SK-N-SH treated with all-trans-retinoic acid at 6 μM for 48 hours (cell line): ENCODE results near the gene CDC34.

Experiments
- ATAC-seq: fragments of 200-7000 bp; cut with Tn5 transposase; 3 replicates; pipeline ENCODE4 v1.9.1; 2020; ENCODE audit warnings: mild to moderate bottlenecking, moderate library complexity
- ARNTL ChIP-seq: fragments of 450-650 bp; formaldehyde crosslinking; IDR thresholded peaks from 2 replicates; pipeline ENCODE4 v1.5.0; 2020; ENCODE audit warnings: low read depth, mild to moderate bottlenecking, moderate library complexity, borderline replicate concordance
- BACH2 ChIP-seq: fragments of 250-450 bp; sonication (Bioruptor Pico); IDR thresholded peaks from 2 replicates; pipeline ENCODE4 v1.9.0; 2021; ENCODE audit warnings: mild to moderate bottlenecking, borderline replicate concordance
- CSDC2 ChIP-seq: fragments of 250-450 bp; sonication (Bioruptor Pico); IDR thresholded peaks from 2 replicates; pipeline ENCODE4 v1.5.0; 2020; ENCODE audit warnings: mild to moderate bottlenecking, moderate library complexity
- CSRNP3 ChIP-seq: fragments of 250-450 bp; sonication (Bioruptor Pico); IDR thresholded peaks from 2 replicates; pipeline ENCODE4 v1.5.1; 2021; ENCODE audit warnings: mild to moderate bottlenecking, moderate library complexity
- ISL1 ChIP-seq: fragments of 250-450 bp; sonication (Bioruptor Pico); IDR thresholded peaks from 2 replicates; pipeline ENCODE4 v2.1.2; 2022; ENCODE audit warnings: mild to moderate bottlenecking, moderate library complexity
- OSR1 ChIP-seq: fragments of 250-450 bp; sonication (Bioruptor Pico); IDR thresholded peaks from 2 replicates; pipeline ENCODE4 v1.8.0; 2022; ENCODE audit warnings: moderate library complexity, mild to moderate bottlenecking, inconsistent platforms
- PATZ1 ChIP-seq: fragments of 250-450 bp; sonication (Bioruptor Pico); IDR thresholded peaks from 2 replicates; pipeline ENCODE4 v1.8.0; 2020; ENCODE audit warnings: mild to moderate bottlenecking, moderate library complexity, borderline replicate concordance
- RARB ChIP-seq: fragments of 250-450 bp; sonication (Bioruptor Pico); IDR thresholded peaks from 2 replicates; pipeline ENCODE4 v1.8.0; 2021; ENCODE audit warnings: mild to moderate bottlenecking, moderate library complexity
- TCF4 ChIP-seq: fragments of 250-450 bp; sonication (Bioruptor Pico); IDR thresholded peaks from 2 replicates; pipeline ENCODE4 v1.8.0; 2021; ENCODE audit warnings: mild to moderate bottlenecking, moderate library complexity, borderline replicate concordance
- TOX ChIP-seq: fragments of 250-450 bp; sonication (Bioruptor Pico); IDR thresholded peaks from 2 replicates; pipeline ENCODE4 v1.8.0; 2021; ENCODE audit warnings: mild to moderate bottlenecking, moderate library complexity, borderline replicate concordance
- ZFP30 ChIP-seq: fragments of 450-650 bp; formaldehyde crosslinking; IDR thresholded peaks from 2 replicates; pipeline ENCODE4 v1.5.0; 2022; ENCODE audit warnings: mild to moderate bottlenecking, moderate library complexity
- ZNF70 ChIP-seq: fragments of 450-650 bp; formaldehyde crosslinking; IDR thresholded peaks from 2 replicates; pipeline ENCODE4 v1.5.0; 2020; ENCODE audit warnings: mild to moderate bottlenecking, moderate library complexity
- ZNF8 ChIP-seq: fragments of 450-650 bp; formaldehyde crosslinking; IDR thresholded peaks from 2 replicates; pipeline ENCODE4 v1.5.0; 2020; ENCODE audit warnings: mild to moderate bottlenecking, moderate library complexity
- TF ChIP-seq, protein P1 (sequence below): fragments of 250-450 bp; sonication (Bioruptor Pico); IDR thresholded peaks from 2 replicates; pipeline ENCODE4 v1.5.0; 2020; ENCODE audit warnings: mild to moderate bottlenecking, moderate library complexity
- TF ChIP-seq, protein P2 (sequence below): fragments of 250-450 bp; sonication (Bioruptor Pico); IDR thresholded peaks from 2 replicates; pipeline ENCODE4 v1.5.1; 2020; ENCODE audit warnings: low read depth, mild to moderate bottlenecking, moderate library complexity

Gene CDC34

GRCh38 chr19:566403-566802, 34.8 kb downstream of the CDC34 start:
- ATAC-seq = no peak
- TF ChIP-seq ISL1 (CRISPR knock-in tag) (peak; percentile 54), TCF4 (CRISPR knock-in tag) (peak; percentile 63; the same call in 1 of the 2 replicates), CSRNP3 (CRISPR knock-in tag) (no peak), PATZ1 (CRISPR knock-in tag) (peak; percentile 94; the same call in 1 of the 2 replicates), BACH2 (no peak), CSDC2 (CRISPR knock-in tag) (no peak)
- TF ChIP-seq, protein P1, sequence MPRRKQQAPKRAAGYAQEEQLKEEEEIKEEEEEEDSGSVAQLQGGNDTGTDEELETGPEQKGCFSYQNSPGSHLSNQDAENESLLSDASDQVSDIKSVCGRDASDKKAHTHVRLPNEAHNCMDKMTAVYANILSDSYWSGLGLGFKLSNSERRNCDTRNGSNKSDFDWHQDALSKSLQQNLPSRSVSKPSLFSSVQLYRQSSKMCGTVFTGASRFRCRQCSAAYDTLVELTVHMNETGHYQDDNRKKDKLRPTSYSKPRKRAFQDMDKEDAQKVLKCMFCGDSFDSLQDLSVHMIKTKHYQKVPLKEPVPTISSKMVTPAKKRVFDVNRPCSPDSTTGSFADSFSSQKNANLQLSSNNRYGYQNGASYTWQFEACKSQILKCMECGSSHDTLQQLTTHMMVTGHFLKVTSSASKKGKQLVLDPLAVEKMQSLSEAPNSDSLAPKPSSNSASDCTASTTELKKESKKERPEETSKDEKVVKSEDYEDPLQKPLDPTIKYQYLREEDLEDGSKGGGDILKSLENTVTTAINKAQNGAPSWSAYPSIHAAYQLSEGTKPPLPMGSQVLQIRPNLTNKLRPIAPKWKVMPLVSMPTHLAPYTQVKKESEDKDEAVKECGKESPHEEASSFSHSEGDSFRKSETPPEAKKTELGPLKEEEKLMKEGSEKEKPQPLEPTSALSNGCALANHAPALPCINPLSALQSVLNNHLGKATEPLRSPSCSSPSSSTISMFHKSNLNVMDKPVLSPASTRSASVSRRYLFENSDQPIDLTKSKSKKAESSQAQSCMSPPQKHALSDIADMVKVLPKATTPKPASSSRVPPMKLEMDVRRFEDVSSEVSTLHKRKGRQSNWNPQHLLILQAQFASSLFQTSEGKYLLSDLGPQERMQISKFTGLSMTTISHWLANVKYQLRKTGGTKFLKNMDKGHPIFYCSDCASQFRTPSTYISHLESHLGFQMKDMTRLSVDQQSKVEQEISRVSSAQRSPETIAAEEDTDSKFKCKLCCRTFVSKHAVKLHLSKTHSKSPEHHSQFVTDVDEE = 0 out of 2 replicates have a peak, but pooled peaks have one; percentile 53

DNA sequence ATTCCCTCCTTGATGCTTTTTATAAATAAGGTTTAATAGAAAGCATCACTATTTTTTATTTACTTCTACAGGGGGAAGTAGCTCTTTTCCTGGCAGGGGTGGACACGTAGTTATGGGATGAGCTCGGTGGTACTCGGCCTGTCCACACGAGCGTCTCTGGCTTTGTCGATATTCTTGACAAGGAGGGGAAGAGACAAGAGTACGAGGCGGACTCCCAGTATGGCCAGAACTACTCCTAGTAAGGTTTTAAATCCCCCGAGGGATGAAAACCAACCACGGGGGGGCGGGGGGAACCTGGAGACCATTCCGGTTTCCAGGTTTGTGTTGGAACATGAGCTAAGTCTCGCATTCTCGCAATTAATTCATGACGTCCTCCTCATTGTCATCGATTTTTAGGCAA, 35.3 kb downstream of the CDC34 start:
- TF ChIP-seq ZFP30 (CRISPR knock-in tag) (no peak), ZNF8 (CRISPR knock-in tag) (no peak)
- no peak for ATAC-seq

DNA sequence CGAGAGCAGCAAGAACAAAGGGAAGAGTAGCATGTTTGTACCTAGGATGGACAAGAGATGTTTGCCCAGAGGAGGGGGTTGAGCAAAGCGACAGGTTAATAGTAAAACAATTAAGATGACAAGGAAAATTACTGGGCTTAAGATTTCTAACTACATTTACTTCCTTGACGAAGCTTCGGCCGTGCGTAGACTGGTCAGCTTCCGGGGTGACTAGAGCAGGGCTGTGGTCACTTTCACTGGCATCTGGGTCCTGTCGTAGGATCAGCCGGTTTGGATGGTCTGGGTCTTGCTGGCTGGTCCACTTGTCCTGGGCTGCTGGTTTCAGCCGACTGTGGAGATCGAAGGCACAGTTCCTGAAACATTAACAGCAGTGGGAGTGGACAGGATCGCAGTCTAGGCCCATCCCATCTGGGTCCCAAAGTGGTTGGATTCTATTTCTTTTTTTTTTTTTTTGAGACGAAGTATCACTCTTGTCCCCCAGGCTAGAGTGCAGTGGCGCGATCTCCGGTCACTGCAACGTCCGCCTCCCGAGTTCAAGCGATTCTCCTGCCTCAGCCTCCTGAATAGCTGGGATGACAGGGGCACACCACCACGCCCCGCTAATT, 35.8 kb downstream of the CDC34 start:
- TF ChIP-seq ZNF70 (CRISPR knock-in tag) = no peak
- ATAC-seq = no peak

GRCh38 chr19:570251-570686, 38.7 kb downstream of the CDC34 start:
- no peak for ATAC-seq
- no peak for TF ChIP-seq BACH2

DNA sequence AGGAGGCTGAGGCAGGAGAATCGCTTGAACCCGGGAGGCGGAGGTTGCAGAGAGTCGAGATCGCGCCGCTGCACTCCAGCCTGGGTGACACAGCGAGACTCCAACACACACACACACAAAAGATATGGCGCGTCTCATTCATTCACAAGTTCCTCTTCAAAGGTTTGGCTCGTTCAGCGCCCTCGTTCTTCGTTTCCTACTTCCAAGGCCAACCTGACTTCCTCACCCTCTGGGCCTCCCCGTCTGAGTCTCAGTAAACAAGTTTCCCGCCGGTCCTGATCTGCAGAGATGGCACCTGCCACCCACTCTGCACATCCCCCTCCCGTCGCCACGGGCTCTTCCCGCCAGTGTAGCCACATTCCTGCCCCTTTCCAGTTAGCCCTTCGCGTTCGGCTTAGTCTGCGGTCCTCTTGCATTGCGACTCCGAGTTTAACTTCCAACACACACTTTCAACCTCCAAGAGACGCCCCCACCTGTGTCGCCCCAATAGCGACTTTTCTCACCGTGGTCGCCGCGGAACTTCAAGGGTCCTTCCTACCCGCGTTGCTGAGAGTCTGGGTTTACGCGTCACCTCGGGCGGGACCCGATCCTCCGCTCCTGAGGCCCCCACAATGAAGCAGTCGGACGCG, 39.5 kb downstream of the CDC34 start:
- ATAC-seq = no peak
- TF ChIP-seq CSRNP3 (CRISPR knock-in tag) (no peak), ZFP30 (CRISPR knock-in tag) (no peak), RARB (no peak), OSR1 (no peak), CSDC2 (CRISPR knock-in tag) (no peak), TOX (CRISPR knock-in tag) (no peak), PATZ1 (CRISPR knock-in tag) (no peak), BACH2 (no peak), ARNTL (CRISPR knock-in tag) (no peak)
- TF ChIP-seq, protein P2, sequence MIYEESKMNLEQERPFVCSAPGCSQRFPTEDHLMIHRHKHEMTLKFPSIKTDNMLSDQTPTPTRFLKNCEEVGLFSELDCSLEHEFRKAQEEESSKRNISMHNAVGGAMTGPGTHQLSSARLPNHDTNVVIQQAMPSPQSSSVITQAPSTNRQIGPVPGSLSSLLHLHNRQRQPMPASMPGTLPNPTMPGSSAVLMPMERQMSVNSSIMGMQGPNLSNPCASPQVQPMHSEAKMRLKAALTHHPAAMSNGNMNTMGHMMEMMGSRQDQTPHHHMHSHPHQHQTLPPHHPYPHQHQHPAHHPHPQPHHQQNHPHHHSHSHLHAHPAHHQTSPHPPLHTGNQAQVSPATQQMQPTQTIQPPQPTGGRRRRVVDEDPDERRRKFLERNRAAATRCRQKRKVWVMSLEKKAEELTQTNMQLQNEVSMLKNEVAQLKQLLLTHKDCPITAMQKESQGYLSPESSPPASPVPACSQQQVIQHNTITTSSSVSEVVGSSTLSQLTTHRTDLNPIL (CRISPR knock-in tag) = no peak
